AG10803 (cell line): ENCODE measurements around the gene IL23R.

Experiments used
- DNase-seq: peaks from one replicate; pipeline ENCODE4 v3.0.0; 2010; ENCODE audit warnings: low read depth
- H3K4me3 ChIP-seq: 2 replicates; pipeline ENCODE4 v1.5.1; 2011; ENCODE audit warnings: mild to moderate bottlenecking, low read length, control low read depth
- CTCF ChIP-seq: conservative IDR thresholded peaks from 2 replicates; pipeline ENCODE4 v1.5.1; 2011; ENCODE audit warnings: mild to moderate bottlenecking, low read length, control low read depth, inconsistent platforms

The IL23R gene

DNA sequence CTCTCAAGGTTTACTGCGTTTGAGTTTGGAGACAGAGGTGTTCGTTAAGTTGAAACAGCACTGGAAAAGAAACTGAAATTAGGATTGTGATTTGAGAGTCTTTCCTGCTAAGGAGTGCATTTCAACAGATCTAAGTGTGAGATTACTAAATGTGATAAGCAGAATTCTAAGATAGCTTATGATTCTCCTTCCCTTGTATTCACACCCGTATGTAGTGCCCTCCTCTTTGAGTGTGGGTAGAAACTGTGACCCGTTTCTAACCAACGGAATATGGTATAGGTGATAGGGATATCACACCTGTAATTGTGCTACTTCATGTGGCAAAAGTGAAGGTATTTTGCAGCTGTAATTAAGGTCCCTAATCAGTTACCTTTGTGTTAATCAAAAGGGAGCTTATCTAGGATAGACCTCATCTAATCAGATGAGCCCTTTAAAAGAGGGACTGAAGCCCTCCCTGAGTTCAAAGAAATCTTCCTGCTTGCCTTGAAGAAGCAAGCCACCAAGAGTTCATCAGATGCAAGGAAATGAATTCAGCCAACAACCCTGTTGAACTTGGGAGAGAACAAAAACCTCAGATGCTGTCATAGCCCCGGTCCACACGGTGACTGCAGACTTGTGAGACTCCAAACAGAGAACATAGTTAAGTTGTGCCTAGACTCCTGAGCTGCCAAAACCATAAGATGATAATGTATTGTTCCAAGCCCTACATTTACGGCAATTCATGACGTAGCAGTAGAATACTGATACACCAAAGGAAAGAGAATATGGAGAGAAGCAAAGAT lies 128.8 kb downstream of the IL23R start:
- TF ChIP-seq CTCF, result no peak
- H3K4me3 ChIP-seq, result no peak overlapping the region
- no peak for DNase-seq

- no peak for DNase-seq
- H3K4me3 ChIP-seq, result no peak overlapping the region
- TF ChIP-seq CTCF, result no peak
Observed at GRCh38 chr1:67298762-67299161, 132.5 kb downstream of the IL23R start.

- DNase-seq, result no peak
- TF ChIP-seq CTCF, result no peak
Observed at GRCh38 chr1:67299296-67299695, 133.0 kb downstream of the IL23R start.

DNA sequence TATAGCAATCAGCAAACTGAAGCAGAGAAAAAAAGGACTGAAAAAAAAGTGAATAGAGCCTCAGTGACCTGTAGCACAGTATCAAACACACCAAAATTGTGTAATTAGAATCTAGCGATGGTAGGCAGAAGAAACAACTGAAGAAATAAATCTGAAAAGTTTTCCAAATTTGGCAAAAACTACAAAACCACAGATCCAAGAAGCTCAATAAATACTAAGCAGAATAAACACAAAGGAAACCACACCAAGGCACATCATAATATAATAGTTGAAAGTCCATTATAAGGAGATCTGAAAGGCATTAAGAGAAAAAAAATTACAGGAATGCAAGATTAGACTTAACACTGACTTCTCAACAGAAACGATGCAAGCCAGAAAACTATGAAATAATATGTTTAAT lies 134.3 kb downstream of the IL23R start:
- no peak for TF ChIP-seq CTCF
- peak; percentile 6 for DNase-seq
- no peak overlapping the region for H3K4me3 ChIP-seq

More at GRCh38 chr1:67299296-67299695, 133.0 kb downstream of the IL23R start:
- H3K4me3 ChIP-seq, result no peak overlapping the region

GRCh38 chr1:67304023-67304422 lies 137.8 kb downstream of the IL23R start:
- TF ChIP-seq CTCF, result no peak
- DNase-seq, result no peak
- no peak overlapping the region for H3K4me3 ChIP-seq

DNA sequence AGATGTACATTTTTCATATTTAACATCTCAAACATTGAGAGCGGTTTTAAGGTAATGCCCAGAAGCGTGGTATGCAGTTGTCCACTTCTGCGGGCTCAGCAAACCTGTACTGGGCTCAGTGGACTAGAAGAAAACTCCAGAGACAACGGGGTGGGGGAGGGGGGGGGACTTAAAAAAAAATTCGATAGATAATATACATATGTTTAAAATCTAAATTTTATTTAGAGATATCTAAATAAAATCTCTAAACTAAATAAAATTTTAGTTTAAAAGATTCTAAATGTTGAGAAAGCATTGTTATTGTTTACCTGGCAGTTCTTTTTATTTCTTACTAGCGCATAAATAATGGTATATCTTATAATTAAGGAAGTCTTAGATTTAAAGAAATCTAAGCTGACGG lies 140.3 kb downstream of the IL23R start:
- no peak for TF ChIP-seq CTCF
- no peak for DNase-seq
- H3K4me3 ChIP-seq, result no peak overlapping the region
